ENCODE data around the gene MALT1. TPM values are rescaled to one million over a fixed set of nuclear protein-coding genes. Genes with fewer than 3 reads are reported as not detected.

Gene MALT1
- polyA plus RNA-seq, 1 donor from 2014 or later, result 40.5 TPM

GRCh38 chr18:58785171-58785805, 114.0 kb downstream of the MALT1 start:
- Histone ChIP-seq H4K20me1 (ENCODE audit: insufficient read depth) (no peaks in the 10 kb centered on the region), H3K9me3 (ENCODE audit: low read length) (no peaks in the 10 kb centered on the region), H3K27me3 (ENCODE audit: insufficient read depth, low read depth, low read length) (no peaks in the 10 kb centered on the region), H3K27ac (ENCODE audit: low read length) (no peak overlapping the region), H3K4me3 (ENCODE audit: low read length) (no peak overlapping the region), H3K9me2 (ENCODE audit: insufficient read depth, low read length) (no peaks in the 10 kb centered on the region), H3F3A (ENCODE audit: insufficient read depth, low read length, poor library complexity, severe bottlenecking) (no peaks in the 10 kb centered on the region), H3K36me3 (ENCODE audit: insufficient read depth, low read length) (no peaks in the 10 kb centered on the region), H3K9ac (ENCODE audit: low read length) (no peak overlapping the region), H3K79me2 (replicated peaks; ENCODE audit: insufficient read depth, low read length) (no peaks in the 10 kb centered on the region), H2AFZ (ENCODE audit: low read depth, low read length) (no peak overlapping the region), H3K4me2 (ENCODE audit: low read length) (no peak overlapping the region)
- TF ChIP-seq MXI1 (conservative IDR thresholded peaks at IDR 0.05; ENCODE audit: poor library complexity, severe bottlenecking), result no peak

GRCh38 chr18:58785870-58786269, 114.6 kb downstream of the MALT1 start:
- TF ChIP-seq RAD21 (conservative IDR thresholded peaks at IDR 0.05) (no peak), EZH2 (IDR thresholded peaks at IDR 0.05; ENCODE audit: borderline replicate concordance, insufficient read depth, low read length, poor library complexity, severe bottlenecking) (no peak), REST (IDR thresholded peaks at IDR 0.05; ENCODE audit: borderline replicate concordance) (no peak), SMC3 (conservative IDR thresholded peaks at IDR 0.05; ENCODE audit: poor library complexity) (no peak), POLR2AphosphoS5 (IDR thresholded peaks at IDR 0.05) (no peak), TAF1 (IDR thresholded peaks at IDR 0.05; ENCODE audit: low read depth) (no peak), CTCF (IDR thresholded peaks at IDR 0.05; ENCODE audit: poor library complexity, severe bottlenecking) (no peak), MXI1 (conservative IDR thresholded peaks at IDR 0.05; ENCODE audit: poor library complexity, severe bottlenecking) (no peak), EP300 (conservative IDR thresholded peaks at IDR 0.05; ENCODE audit: poor library complexity, severe bottlenecking) (no peak)
- Histone ChIP-seq H3F3A (ENCODE audit: insufficient read depth, low read length, poor library complexity, severe bottlenecking) (no peaks in the 10 kb centered on the region), H3K79me2 (replicated peaks; ENCODE audit: insufficient read depth, low read length) (no peaks in the 10 kb centered on the region), H3K9me3 (ENCODE audit: low read length) (no peaks in the 10 kb centered on the region), H4K20me1 (ENCODE audit: insufficient read depth) (no peaks in the 10 kb centered on the region), H3K4me2 (ENCODE audit: low read length) (no peak overlapping the region), H3K27me3 (ENCODE audit: insufficient read depth, low read depth, low read length) (no peaks in the 10 kb centered on the region), H3K4me3 (ENCODE audit: low read length) (no peak overlapping the region), H2AFZ (ENCODE audit: low read depth, low read length) (no peak overlapping the region), H3K36me3 (ENCODE audit: insufficient read depth, low read length) (no peaks in the 10 kb centered on the region), H3K9ac (ENCODE audit: low read length) (no peak overlapping the region), H3K27ac (ENCODE audit: low read length) (no peak overlapping the region), H3K9me2 (ENCODE audit: insufficient read depth, low read length) (no peaks in the 10 kb centered on the region)
